Activated CD4-positive, CD25-positive, alpha-beta regulatory T cell treated with anti-CD3 and anti-CD28 coated beads, Interleukin-2, amount 50 U/mL, for 24 hours (primary cell): Measurements from ENCODE around the gene PLB1.

Experiments used
- ATAC-seq, 2 donors: fragments of 150-1000 bp; cut with Tn5 transposase; one replicate each; pipeline ENCODE4 v1.10.0; 2021; ENCODE audit warnings: mild to moderate bottlenecking in 1 of 2, moderate library complexity in 1 of 2

Gene PLB1

GRCh38 chr2:28592481-28592880, 96.6 kb downstream of the PLB1 start:
- ATAC-seq: no peak

- ATAC-seq: no peak
Measured at GRCh38 chr2:28593160-28593755, 97.4 kb downstream of the PLB1 start.

DNA sequence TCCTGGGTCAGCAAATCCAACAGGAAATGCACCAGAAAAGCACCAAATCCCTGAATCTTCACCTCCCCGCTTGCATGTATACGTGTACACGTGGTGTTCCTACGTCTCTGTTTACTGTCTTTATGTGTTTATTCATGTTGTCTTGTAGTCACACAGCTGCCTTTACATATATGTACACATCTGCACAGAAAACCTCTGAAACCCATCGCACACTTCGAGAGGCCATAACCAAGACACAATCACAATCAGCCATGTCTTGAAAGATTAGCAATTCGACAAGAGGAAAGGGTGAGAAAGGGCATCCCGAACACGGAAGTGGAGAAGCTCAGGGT, 98.1 kb downstream of the PLB1 start:
- ATAC-seq: no peak

GRCh38 chr2:28594332-28595108, 98.7 kb downstream of the PLB1 start:
- ATAC-seq: peak; percentile 85 to 90

GRCh38 chr2:28595323-28595722, 99.5 kb downstream of the PLB1 start:
- ATAC-seq: no peak

GRCh38 chr2:28598484-28598883, 102.6 kb downstream of the PLB1 start:
- no peak for ATAC-seq

- no peak for ATAC-seq
Measured at GRCh38 chr2:28600181-28600580, 104.3 kb downstream of the PLB1 start.

- no peak for ATAC-seq
Measured at GRCh38 chr2:28601616-28602015, 105.8 kb downstream of the PLB1 start.

DNA sequence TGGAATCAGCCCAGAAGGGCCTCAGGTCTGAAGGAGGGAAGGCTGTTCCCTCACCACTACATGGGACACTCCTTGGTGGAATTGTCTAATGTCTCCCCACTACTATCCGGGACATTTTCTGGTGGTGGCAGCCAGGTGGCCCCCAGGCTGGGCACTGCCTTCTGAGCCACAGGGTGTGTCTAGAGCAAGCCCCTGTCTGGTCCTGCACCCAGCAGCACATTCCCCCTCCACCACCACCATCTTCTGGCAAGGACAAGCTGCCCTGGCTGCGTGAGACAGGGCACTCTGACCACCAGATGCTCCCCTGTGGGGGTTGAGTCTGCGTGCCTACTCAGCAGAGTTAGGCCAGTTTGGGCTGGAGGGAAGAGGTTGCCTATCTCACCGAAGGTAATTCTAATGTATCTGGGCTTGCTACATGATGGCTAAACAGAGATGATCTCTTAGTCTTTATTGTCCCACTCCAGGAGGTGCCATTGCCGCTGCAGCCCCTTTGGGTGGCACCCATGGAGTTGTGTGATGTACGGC, 106.3 kb downstream of the PLB1 start:
- no peak for ATAC-seq

GRCh38 chr2:28602751-28603639, 107.1 kb downstream of the PLB1 start:
- ATAC-seq: no peak

DNA sequence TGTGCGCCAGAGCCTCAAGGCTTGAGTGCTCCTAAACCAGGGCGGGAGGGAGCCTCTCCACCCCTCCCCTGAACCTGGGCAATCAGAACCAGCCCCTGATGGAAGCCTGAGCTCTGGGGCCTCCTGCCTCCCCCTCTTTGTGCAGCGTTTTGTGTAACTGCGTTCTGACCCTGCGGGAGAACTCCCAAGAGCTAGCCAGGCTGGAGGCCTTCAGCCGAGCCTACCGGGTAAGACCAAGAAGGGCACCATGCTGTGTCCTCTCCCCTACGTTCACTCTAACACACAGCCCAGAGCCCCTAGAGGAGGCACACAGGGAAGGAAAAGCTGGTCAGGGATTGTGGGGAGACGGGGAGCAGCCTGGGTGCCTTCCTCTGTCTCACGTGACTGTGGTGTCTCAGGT, 108.0 kb downstream of the PLB1 start:
- ATAC-seq: no peak

DNA sequence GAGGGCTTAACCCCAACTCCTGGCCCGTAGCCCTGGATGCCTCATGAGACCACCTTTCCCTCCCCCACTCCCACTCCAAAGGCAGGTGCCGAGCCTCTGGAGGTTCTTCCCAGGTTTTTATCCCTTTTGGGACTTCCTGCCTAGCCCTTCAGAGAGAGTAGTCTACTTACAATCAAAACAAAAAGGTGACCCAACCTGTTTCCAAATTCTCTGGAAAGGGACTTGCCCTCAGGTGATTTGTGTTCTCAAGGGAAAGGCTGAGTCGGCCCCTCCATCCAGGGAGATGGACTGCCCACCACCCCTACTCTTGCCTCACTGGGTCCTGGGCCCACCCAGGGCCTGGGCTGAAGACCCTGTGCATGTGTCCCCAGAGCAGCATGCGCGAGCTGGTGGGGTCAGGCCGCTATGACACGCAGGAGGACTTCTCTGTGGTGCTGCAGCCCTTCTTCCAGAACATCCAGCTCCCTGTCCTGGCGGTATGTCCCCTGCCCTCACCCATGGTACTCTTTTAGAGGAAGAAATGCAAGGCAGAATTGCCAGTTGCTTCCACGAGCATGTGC, 108.5 kb downstream of the PLB1 start:
- no peak for ATAC-seq

DNA sequence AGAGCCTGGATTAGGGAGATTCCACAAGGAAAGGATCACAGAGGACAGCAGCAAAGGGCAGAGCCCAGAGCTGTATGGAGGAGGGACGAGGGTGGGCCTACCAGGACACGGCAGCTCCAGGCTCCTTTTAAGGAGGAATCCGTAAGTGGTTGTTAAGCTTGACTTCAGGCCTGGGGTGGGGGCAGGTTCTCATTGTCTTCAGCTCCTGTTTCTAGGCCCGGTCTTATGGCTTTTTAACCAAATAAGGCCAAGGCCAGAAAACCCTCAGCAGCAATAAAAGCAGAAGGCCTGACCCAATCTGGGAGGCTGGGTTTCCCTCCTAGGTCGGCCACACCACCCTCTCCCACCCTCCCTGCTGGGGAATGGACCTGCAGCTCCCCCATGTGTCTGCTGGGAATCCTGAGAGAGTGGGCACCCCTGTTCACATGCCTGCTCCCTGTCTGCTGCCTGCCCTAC, 111.2 kb downstream of the PLB1 start:
- ATAC-seq: no peak

DNA sequence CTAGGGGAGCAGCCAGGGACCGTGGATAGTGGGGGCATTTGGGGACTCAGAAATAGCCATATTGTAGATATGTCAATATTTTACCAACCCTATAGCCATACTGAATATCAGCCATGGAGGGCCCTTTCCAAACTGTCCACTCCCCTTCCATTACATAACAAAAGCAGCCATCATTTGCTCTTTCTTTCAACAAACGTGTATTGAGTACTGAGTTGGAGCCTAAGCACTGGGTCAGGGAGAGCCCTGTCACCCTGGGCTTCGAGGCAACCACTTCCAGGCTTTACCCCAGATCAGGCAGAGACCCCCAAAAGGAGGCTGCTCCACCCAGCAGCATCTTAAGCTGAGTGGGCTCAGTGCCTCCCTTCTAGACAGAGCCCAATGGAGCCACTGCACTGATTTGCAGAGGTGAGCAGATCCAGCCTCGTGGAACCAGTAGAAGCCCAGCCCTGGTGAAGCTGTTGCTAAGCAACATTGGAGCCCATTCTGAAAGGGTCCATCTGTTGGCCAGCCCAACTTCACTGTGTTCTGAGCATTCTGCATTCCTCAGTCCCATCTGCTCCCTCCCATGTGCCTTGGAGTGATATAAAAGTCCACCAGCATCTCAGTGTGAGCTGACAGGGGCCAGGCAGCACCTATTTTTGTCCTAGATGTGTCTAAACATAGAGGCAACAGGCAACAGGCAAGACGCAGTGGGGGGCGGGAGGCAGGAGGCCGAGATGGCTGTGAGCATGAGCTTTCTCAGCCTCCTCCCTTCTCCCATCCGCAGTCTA, 112.1 kb downstream of the PLB1 start:
- ATAC-seq: no peak

DNA sequence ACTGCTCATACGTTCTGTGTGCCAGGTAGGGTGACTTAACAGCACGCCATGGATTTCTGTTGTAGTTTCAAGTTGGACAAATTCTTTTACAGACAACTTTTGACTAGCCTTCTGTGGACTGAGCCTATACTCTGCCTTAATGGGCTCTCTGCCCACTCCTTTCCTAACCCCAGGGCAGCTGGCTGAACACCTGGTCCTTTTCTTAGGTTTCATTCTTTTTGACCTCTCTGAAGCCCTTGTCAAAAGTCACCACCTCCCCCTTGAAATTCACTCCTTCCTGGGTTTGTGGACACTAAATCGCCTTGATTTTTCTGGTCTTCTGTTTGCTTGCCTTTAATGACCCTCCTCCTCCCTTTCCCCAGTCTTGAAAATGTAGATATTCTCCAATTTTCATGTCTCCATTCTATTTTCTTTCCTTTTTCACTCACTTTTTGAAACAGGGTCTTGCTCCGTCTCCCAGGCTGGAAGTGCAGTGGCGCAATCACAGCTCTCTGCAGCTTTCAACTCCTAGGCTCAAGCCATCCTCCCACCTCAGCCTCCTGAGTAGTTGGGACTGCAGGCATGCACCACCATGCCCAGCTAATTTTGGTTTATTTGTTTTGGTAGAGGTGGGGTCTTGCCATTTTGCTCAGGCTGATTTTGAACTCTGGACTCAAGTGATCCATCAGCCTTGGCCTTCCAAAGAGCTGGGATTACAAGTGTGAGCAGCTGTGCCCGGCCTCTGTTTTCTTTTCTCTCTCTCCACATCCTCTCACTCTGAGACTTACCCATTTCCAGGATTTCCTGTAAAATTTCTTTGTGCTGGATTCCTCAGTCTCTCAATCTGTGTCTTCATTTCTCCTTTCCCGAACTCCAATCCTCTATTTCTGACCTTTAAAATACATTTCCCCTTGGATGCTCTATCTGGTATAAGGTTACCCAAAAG, 112.9 kb downstream of the PLB1 start:
- ATAC-seq: no peak

- ATAC-seq: peak; percentile 80 to 88
Measured at GRCh38 chr2:28610583-28611201, 114.8 kb downstream of the PLB1 start.

GRCh38 chr2:28612131-28612812, 116.4 kb downstream of the PLB1 start:
- no peak for ATAC-seq

- no peak for ATAC-seq
Measured at GRCh38 chr2:28613186-28613585, 117.3 kb downstream of the PLB1 start.

- peak; percentile 68 to 71 for ATAC-seq
Measured at GRCh38 chr2:28613633-28614501, 118.0 kb downstream of the PLB1 start.
